WERI-Rb-1 (cell line): Measurements from ENCODE around the gene USP50.

Source experiments
- DNase-seq: peaks from one replicate; pipeline ENCODE4 v3.0.0-alpha.2; 2020
- H3K27ac ChIP-seq: fragments of 250-450 bp; sonication (Bioruptor Pico); 2 replicates; pipeline ENCODE4 v1.5.1; 2020; ENCODE audit warnings: mild to moderate bottlenecking, moderate library complexity
- H3K27me3 ChIP-seq: fragments of 250-450 bp; sonication (Bioruptor Pico); 2 replicates; pipeline ENCODE4 v1.5.1; 2021; ENCODE audit warnings: mild to moderate bottlenecking, low read depth, moderate library complexity; ENCODE audit not compliant: insufficient read depth, severe bottlenecking
- H3K36me3 ChIP-seq: fragments of 250-450 bp; sonication (Bioruptor Pico); 2 replicates; pipeline ENCODE4 v1.5.1; 2020; ENCODE audit warnings: mild to moderate bottlenecking, moderate library complexity
- H3K4me3 ChIP-seq: 2 replicates; pipeline ENCODE4 v1.5.1; 2011; ENCODE audit warnings: low read depth, mild to moderate bottlenecking, control low read depth, low read length
- H3K9me3 ChIP-seq: fragments of 250-450 bp; sonication (Bioruptor Pico); 2 replicates; pipeline ENCODE4 v1.5.1; 2021; ENCODE audit warnings: mild to moderate bottlenecking, moderate library complexity; ENCODE audit not compliant: severe bottlenecking
- TF ChIP-seq, protein P1 (sequence below): IDR thresholded peaks from 2 replicates; pipeline ENCODE4 v1.5.1; 2011; ENCODE audit warnings: low read depth, mild to moderate bottlenecking, control low read depth, inconsistent platforms, low read length

Gene USP50

GRCh38 chr15:50485389-50485788 is 61.1 kb downstream of the USP50 start:
- no peaks in the 10 kb centered on the region for H3K9me3 ChIP-seq
- TF ChIP-seq, protein P1, sequence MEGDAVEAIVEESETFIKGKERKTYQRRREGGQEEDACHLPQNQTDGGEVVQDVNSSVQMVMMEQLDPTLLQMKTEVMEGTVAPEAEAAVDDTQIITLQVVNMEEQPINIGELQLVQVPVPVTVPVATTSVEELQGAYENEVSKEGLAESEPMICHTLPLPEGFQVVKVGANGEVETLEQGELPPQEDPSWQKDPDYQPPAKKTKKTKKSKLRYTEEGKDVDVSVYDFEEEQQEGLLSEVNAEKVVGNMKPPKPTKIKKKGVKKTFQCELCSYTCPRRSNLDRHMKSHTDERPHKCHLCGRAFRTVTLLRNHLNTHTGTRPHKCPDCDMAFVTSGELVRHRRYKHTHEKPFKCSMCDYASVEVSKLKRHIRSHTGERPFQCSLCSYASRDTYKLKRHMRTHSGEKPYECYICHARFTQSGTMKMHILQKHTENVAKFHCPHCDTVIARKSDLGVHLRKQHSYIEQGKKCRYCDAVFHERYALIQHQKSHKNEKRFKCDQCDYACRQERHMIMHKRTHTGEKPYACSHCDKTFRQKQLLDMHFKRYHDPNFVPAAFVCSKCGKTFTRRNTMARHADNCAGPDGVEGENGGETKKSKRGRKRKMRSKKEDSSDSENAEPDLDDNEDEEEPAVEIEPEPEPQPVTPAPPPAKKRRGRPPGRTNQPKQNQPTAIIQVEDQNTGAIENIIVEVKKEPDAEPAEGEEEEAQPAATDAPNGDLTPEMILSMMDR, result no peak
- no peak for DNase-seq
- H3K4me3 ChIP-seq, result no peak overlapping the region
- H3K27me3 ChIP-seq, result no peaks in the 10 kb centered on the region
- peaks cover 47% of the 10 kb centered on the region for H3K36me3 ChIP-seq
- H3K27ac ChIP-seq, result no peak overlapping the region

DNA sequence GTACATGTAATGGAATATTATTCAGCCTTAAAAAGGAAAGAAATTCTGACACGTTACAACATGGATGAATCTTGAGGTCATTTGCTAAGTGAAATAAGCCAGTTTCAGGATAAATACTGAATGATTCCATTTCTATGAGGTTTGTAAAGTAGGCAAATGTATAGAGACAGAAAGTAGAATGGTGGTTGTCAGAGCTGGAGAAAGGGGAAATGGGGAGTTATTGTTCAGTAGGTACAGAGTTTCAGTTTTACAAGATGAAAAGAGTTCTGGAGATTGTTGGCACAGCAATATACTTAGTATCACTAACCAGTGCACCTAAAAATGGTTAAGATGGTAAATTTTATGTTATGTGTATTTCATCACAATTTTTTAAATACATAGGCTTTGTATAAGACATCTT is 61.7 kb downstream of the USP50 start:
- no peak overlapping the region for H3K27ac ChIP-seq
- TF ChIP-seq, protein P1, result no peak
- DNase-seq, result no peak
- no peak overlapping the region for H3K4me3 ChIP-seq
- H3K27me3 ChIP-seq, result no peaks in the 10 kb centered on the region
- peaks cover 49% of the 10 kb centered on the region for H3K36me3 ChIP-seq
- H3K9me3 ChIP-seq, result no peaks in the 10 kb centered on the region

DNA sequence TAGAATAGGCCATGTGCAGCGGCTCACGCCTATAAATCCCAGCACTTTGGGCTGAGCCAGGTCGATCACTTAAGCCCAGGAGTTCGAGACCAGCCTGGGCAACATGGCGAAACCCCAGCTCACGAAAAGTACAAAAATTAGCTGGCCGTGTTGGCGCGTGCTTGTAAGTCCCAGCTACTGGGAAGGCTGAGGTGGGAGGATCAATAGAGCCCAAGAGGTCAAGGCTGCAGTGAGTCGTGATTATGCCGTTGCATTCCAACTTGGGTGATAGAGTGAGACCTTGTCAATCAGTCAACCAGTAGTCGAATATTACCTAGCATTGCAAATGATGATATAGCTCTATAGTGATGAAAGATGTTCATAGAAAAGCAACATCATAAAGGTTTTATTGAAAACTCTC is 70.3 kb downstream of the USP50 start:
- H3K27me3 ChIP-seq, result no peaks in the 10 kb centered on the region
- TF ChIP-seq, protein P1, result no peak
- H3K9me3 ChIP-seq, result no peaks in the 10 kb centered on the region
- no peak overlapping the region for H3K27ac ChIP-seq
- H3K36me3 ChIP-seq, result peaks cover 48% of the 10 kb centered on the region
- no peak overlapping the region for H3K4me3 ChIP-seq
- DNase-seq, result no peak

- no peak for DNase-seq
- no peaks in the 10 kb centered on the region for H3K9me3 ChIP-seq
- no peak overlapping the region for H3K4me3 ChIP-seq
- no peak overlapping the region for H3K27ac ChIP-seq
- H3K27me3 ChIP-seq, result no peaks in the 10 kb centered on the region
- peaks cover 39% of the 10 kb centered on the region for H3K36me3 ChIP-seq
- TF ChIP-seq, protein P1, result no peak
These were observed 75.4 kb downstream of the USP50 start for GRCh38 chr15:50471072-50471471.

DNA sequence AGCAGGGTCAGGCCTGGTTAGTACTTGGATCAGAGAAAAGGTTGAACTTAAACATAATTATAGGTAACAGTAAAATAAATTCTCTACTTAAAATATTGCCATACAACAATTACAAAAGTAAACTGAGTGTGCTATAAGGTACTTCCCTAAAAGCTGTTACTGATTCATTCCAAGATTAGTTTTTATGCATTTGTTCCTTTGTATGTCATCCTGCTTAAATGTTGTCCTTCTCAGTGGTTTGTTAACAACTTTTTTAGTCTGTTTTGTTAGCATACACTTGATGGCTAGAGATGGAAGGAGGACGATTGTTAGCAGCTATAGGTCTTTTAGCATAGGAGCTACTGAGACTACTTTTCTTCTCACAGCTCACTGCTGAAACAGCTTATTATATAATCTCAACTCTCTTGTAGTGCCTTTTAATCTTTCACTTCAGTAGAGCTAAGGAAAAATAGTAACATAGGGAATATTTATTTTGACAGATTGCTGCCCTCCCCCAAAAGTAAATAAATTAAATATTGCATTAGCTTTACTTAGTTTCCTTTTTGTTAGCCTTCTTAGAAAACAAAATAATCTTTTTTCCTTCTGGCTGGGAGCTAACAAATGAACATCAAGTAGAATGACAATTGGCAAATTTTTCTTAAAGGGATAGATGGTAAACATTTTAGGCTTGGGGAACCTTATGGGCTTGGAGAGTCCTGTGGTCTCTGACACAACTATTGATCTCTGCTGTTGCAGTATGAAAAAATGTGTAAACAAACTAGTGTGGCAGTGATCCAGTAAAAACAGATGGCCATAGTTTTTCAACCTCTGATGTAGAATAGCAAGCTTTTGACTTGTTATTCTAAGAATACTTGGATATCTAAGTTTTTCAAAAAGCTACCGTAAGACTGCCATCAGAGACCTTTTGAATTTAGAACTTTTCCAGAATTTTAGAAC is 82.8 kb downstream of the USP50 start:
- DNase-seq, result no peak

More for the DNA sequence above, 82.8 kb downstream of the USP50 start:
- H3K4me3 ChIP-seq, result no peak overlapping the region
- TF ChIP-seq, protein P1, result no peak
- no peaks in the 10 kb centered on the region for H3K9me3 ChIP-seq
- peaks cover 49% of the 10 kb centered on the region for H3K36me3 ChIP-seq
- no peak overlapping the region for H3K27ac ChIP-seq
- no peaks in the 10 kb centered on the region for H3K27me3 ChIP-seq
